HL-60 (cell line): Measurements from ENCODE around the gene ANKS1A.

ENCODE experiments used
- DNase-seq, 2 experiments: peaks; one replicate each; pipeline ENCODE4 v3.0.0-alpha.2; 2010 to 2020; ENCODE audit warnings: low read depth in 1 of 2, low spot score in 1 of 2
- H3K27ac ChIP-seq: fragments of 250-450 bp; sonication (Bioruptor Pico); replicated peaks from 2 replicates; pipeline ENCODE4 v1.5.1; 2020; ENCODE audit warnings: mild to moderate bottlenecking, moderate library complexity
- H3K27me3 ChIP-seq: fragments of 250-450 bp; sonication (Bioruptor Pico); 2 replicates; pipeline ENCODE4 v1.5.1; 2021; ENCODE audit warnings: mild to moderate bottlenecking, moderate library complexity; ENCODE audit not compliant: insufficient read depth, poor library complexity, severe bottlenecking
- H3K4me3 ChIP-seq: replicated peaks from 2 replicates; pipeline ENCODE4 v1.5.1; 2011; ENCODE audit warnings: mild to moderate bottlenecking, control low read depth, low read length; ENCODE audit not compliant: insufficient read depth
- CTCF ChIP-seq: IDR thresholded peaks from one replicate; pipeline ENCODE4 v1.5.1; 2011; ENCODE audit warnings: low read length, control low read depth, inconsistent platforms; ENCODE audit not compliant: insufficient read depth
- GABPA ChIP-seq: IDR thresholded peaks from 2 replicates; pipeline ENCODE4 v1.6.1; 2012; ENCODE audit warnings: low read depth
- POLR2AphosphoS5 ChIP-seq: IDR thresholded peaks from 2 replicates; pipeline ENCODE4 v1.6.1; 2012; ENCODE audit warnings: low read depth
- REST ChIP-seq: IDR thresholded peaks from 2 replicates; pipeline ENCODE4 v1.6.1; 2012; ENCODE audit warnings: low read depth; ENCODE audit not compliant: insufficient replicate concordance
- SPI1 ChIP-seq: IDR thresholded peaks from 2 replicates; pipeline ENCODE4 v1.6.1; 2012; ENCODE audit warnings: low read depth, mild to moderate bottlenecking, borderline replicate concordance

ANKS1A gene

GRCh38 chr6:35073766-35074471 is 184.9 kb downstream of the ANKS1A start:
- DNase-seq, result no peak
- TF ChIP-seq CTCF (no peak), GABPA (no peak), SPI1 (no peak), REST (no peak), POLR2AphosphoS5 (no peak)
- no peak overlapping the region for H3K27ac ChIP-seq
- no peak overlapping the region for H3K4me3 ChIP-seq
- H3K27me3 ChIP-seq, result no peaks in the 10 kb centered on the region

- no peak overlapping the region for H3K27ac ChIP-seq
- H3K4me3 ChIP-seq, result no peak overlapping the region
- no peak for DNase-seq
- TF ChIP-seq SPI1 (no peak), GABPA (no peak), POLR2AphosphoS5 (no peak), REST (no peak), CTCF (no peak)
- no peaks in the 10 kb centered on the region for H3K27me3 ChIP-seq
Measured at GRCh38 chr6:35076997-35077712, 188.1 kb downstream of the ANKS1A start.

- TF ChIP-seq SPI1, result no peak
- no peak for TF ChIP-seq CTCF
- no peak for TF ChIP-seq POLR2AphosphoS5
- no peak for TF ChIP-seq REST
- no peak for TF ChIP-seq GABPA
- H3K27ac ChIP-seq, result no peak overlapping the region
- DNase-seq, result no peak
- H3K27me3 ChIP-seq, result no peaks in the 10 kb centered on the region
- H3K4me3 ChIP-seq, result no peak overlapping the region
Measured at GRCh38 chr6:35077713-35078105, 188.7 kb downstream of the ANKS1A start.
